Type B pancreatic cell (in vitro differentiated cells): ENCODE measurements around the gene USP34. TPM values are rescaled to one million over a fixed set of nuclear protein-coding genes. Genes with fewer than 3 reads are reported as not detected.

Experiments
- DNase-seq: peaks from one replicate; pipeline ENCODE4 v3.0.0; 2021; ENCODE audit warnings: mixed read lengths; ENCODE audit not compliant: unreplicated experiment; ENCODE audit errors: extremely low spot score
- H3K27ac Mint-ChIP-seq: 2 replicates; pipeline ENCODE4 v1.8.0; 2021; ENCODE audit warnings: mild to moderate bottlenecking, mixed read lengths
- H3K27me3 Mint-ChIP-seq: 2 replicates; pipeline ENCODE4 v1.8.0; 2021; ENCODE audit warnings: mixed read lengths
- H3K36me3 Mint-ChIP-seq: 2 replicates; pipeline ENCODE4 v1.8.0; 2021; ENCODE audit warnings: mixed read lengths
- H3K4me1 Mint-ChIP-seq: one replicate; pipeline ENCODE4 v1.8.0; 2021; ENCODE audit warnings: mixed read lengths; ENCODE audit not compliant: unreplicated experiment
- H3K4me3 Mint-ChIP-seq: 2 replicates; pipeline ENCODE4 v1.8.0; 2021; ENCODE audit warnings: mild to moderate bottlenecking, mixed read lengths
- H3K9me3 Mint-ChIP-seq: 2 replicates; pipeline ENCODE4 v1.8.0; 2021; ENCODE audit warnings: mixed read lengths
- total RNA-seq: library from RNA; stranded (reverse); gene quantifications from 2 replicates; pipeline ENCODE4 v1.2.1, GENCODE V29; 2021; ENCODE audit warnings: low replicate concordance
- TF ChIP-seq, protein P1 (sequence below): fragments of 200-600 bp; sonication (generic); conservative IDR thresholded peaks from 2 replicates; pipeline ENCODE4 v1.5.0; 2021; ENCODE audit warnings: antibody characterized with exemption, mild to moderate bottlenecking

USP34 gene
- total RNA-seq, 1 donor from 2014 or later, result 94.7 TPM

DNA sequence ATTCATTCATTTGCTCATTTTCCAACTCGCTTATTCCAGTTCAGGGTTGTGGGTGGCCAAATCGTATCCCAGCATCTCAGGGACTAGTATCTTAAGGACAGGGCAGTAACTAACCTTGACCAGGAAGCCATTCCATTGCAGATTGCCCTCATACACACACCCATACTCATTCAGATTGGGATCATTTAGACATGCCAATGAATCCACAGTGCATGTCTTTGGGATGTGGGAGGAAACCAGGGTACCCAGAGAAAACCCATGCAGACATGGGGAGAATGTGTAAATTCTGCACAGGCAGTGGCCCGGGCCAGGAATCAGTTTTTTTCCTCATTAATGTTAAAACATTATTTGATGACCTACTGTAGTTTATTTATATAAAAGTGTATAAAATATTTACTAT is 150.7 kb downstream of the USP34 start:
- no peaks in the 10 kb centered on the region for H3K27me3 Mint-ChIP-seq
- peaks cover 13% of the 10 kb centered on the region for H3K36me3 Mint-ChIP-seq
- no peaks in the 10 kb centered on the region for H3K4me1 Mint-ChIP-seq
- TF ChIP-seq, protein P1, sequence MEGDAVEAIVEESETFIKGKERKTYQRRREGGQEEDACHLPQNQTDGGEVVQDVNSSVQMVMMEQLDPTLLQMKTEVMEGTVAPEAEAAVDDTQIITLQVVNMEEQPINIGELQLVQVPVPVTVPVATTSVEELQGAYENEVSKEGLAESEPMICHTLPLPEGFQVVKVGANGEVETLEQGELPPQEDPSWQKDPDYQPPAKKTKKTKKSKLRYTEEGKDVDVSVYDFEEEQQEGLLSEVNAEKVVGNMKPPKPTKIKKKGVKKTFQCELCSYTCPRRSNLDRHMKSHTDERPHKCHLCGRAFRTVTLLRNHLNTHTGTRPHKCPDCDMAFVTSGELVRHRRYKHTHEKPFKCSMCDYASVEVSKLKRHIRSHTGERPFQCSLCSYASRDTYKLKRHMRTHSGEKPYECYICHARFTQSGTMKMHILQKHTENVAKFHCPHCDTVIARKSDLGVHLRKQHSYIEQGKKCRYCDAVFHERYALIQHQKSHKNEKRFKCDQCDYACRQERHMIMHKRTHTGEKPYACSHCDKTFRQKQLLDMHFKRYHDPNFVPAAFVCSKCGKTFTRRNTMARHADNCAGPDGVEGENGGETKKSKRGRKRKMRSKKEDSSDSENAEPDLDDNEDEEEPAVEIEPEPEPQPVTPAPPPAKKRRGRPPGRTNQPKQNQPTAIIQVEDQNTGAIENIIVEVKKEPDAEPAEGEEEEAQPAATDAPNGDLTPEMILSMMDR, result no peak
- no peak overlapping the region for H3K27ac Mint-ChIP-seq
- no peak for DNase-seq
- H3K4me3 Mint-ChIP-seq, result no peak overlapping the region
- H3K9me3 Mint-ChIP-seq, result no peaks in the 10 kb centered on the region

DNA sequence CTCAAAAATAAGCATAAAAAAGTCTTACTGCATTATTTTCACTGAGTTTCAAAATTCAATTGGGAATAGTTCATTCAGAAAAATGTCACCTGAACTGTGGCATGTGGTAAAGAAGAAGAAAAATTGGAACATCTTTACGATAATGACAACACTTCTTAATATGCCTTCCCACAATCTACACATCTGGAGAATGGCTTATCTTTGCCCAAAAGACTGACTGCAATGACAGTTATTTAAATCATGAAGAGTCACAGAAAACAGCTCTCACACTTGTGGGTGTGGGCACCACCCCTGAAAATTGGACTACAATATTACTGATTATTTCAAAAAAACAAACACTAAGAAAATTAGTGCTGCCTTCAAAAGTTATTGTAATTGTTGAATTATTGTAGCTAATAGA is 152.3 kb downstream of the USP34 start:
- TF ChIP-seq, protein P1, result no peak
- Mint-ChIP-seq H3K4me3 (no peak overlapping the region), H3K27ac (no peak overlapping the region), H3K27me3 (no peaks in the 10 kb centered on the region), H3K9me3 (no peaks in the 10 kb centered on the region), H3K4me1 (no peaks in the 10 kb centered on the region), H3K36me3 (peaks cover 13% of the 10 kb centered on the region)
- DNase-seq, result no peak

DNA sequence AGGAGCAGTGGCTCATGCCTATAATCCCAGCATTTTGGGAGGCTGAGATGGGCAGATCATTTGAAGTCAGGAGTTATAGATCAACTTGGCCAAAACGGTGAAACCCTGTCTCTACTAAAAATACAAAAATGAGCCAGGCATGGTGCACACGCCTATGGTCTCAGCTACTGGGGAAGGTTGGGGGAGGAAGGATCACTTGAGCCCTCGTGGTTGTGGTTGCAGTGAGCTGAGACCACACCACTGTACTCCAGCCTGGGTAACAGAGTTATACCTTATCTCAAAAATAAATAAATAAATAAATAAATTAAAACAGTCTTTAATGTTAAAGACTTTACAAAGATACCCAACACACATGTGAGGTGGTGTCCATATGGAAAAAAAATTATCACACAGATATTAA is 174.9 kb downstream of the USP34 start:
- DNase-seq, result no peak
- H3K27ac Mint-ChIP-seq, result no peak overlapping the region
- no peaks in the 10 kb centered on the region for H3K4me1 Mint-ChIP-seq
- TF ChIP-seq, protein P1, result no peak
- no peaks in the 10 kb centered on the region for H3K9me3 Mint-ChIP-seq
- peaks cover 33% of the 10 kb centered on the region for H3K36me3 Mint-ChIP-seq
- H3K27me3 Mint-ChIP-seq, result no peaks in the 10 kb centered on the region
- no peak overlapping the region for H3K4me3 Mint-ChIP-seq

DNA sequence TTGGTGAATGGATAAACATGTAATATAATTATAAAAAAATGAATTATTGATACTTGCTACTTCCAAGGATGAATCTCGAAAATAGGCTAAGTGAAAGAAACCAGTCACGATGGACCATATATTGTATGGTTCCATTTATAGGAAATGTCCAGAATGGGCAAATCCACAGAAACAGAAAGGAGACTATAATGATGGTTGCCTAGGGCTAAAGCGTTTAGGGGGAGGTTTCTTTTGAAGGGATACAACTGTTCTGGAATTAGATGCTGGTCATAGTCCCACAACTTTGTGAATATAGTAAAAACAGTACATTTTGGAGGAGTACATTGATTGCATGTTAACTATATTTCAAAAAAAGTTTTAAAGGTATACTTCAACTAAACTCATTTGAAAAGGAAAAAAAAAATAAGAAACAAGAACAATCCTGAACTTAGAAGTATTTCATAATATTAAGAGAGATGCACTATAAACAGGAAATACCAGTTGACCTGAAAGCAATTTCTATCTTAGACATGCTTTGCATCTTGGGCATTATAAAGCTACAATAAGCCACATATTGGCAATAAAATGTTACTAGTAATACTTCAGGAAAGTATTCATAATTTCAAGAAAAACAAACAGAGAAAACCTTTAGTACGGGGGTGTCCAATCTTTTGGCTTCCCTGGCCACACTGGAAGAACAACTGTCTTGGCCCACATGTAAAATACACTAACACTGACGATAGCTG is 178.9 kb downstream of the USP34 start:
- no peak overlapping the region for H3K27ac Mint-ChIP-seq

DNA sequence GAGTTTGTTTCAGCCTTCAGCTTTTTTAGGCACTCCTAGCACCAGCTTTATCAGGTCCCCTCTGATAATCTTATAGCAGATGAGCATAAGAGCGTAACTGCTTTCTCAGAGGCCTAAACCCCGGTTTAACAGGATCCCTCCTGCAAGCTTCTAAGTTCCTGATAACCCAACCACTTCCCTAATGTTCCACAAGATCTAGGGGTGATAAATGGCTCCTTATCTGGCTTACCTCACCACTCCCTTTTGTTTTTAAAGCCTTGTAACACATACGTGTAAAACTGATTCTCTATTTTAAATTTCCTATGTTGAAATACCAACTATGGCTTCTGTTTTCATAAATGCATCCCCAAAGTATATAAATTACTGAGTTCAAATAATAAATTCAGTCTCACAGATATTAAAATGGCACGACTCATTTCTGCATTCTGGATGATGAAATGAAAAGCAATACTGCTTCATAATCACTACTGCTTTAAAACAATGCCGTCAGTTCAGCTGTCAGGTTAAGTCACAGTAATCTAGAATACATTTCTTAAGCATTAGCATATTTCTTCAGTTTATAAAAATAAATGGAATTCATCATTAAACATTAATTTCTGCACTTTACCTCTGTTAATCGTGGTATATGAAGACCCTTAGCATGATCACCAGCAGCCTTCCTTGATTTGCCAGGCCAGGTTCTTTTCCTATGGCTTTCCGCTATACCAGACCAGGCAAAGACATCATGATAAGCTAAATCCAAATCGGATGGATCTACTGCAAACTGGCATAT is 182.6 kb downstream of the USP34 start:
- Mint-ChIP-seq H3K4me1 (no peaks in the 10 kb centered on the region), H3K27ac (no peak overlapping the region), H3K4me3 (no peak overlapping the region), H3K9me3 (no peaks in the 10 kb centered on the region), H3K36me3 (peaks cover 19% of the 10 kb centered on the region), H3K27me3 (no peaks in the 10 kb centered on the region)
- no peak for DNase-seq
- TF ChIP-seq, protein P1, result no peak

More for the DNA sequence above, 178.9 kb downstream of the USP34 start:
- no peak for DNase-seq
- Mint-ChIP-seq H3K4me3 (no peak overlapping the region), H3K9me3 (no peaks in the 10 kb centered on the region), H3K27me3 (no peaks in the 10 kb centered on the region), H3K4me1 (no peaks in the 10 kb centered on the region), H3K36me3 (peaks cover 25% of the 10 kb centered on the region)
- TF ChIP-seq, protein P1, result no peak
